Activated T-helper 17 cell treated with anti-CD3 and anti-CD28 coated beads, Interleukin-2, amount 50 U/mL, for 72 hours (primary cell): ENCODE data around the gene CFAP57. TPM values are rescaled to one million over a fixed set of nuclear protein-coding genes. Genes with fewer than 3 reads are reported as not detected.
"Not testable (repeated sequence)": the region's sequence is repeated elsewhere in the genome, so short reads cannot be mapped to it uniquely, and the experiment has no call there.

Source experiments
- ATAC-seq: fragments of 150-1000 bp; cut with Tn5 transposase; replicated peaks from 2 replicates; pipeline ENCODE4 v1.10.0; 2021; ENCODE audit warnings: mild to moderate bottlenecking, moderate library complexity
- H3K27ac Mint-ChIP-seq: one replicate; pipeline ENCODE4 v1.8.0; 2022; ENCODE audit warnings: mixed read lengths
- H3K27me3 Mint-ChIP-seq: one replicate; pipeline ENCODE4 v1.8.0; 2022; ENCODE audit warnings: mixed read lengths
- H3K36me3 Mint-ChIP-seq: one replicate; pipeline ENCODE4 v1.8.0; 2022; ENCODE audit warnings: low read depth, mild to moderate bottlenecking, mixed read lengths
- H3K4me1 Mint-ChIP-seq: one replicate; pipeline ENCODE4 v1.8.0; 2022; ENCODE audit warnings: mixed read lengths
- H3K4me3 Mint-ChIP-seq: one replicate; pipeline ENCODE4 v1.8.0; 2022; ENCODE audit warnings: mild to moderate bottlenecking, mixed read lengths
- H3K9me3 Mint-ChIP-seq: one replicate; pipeline ENCODE4 v1.8.0; 2022; ENCODE audit warnings: mixed read lengths
- total RNA-seq, 2 donors: library from RNA; stranded (reverse); gene quantifications; one replicate each; pipeline ENCODE4 v1.2.3, GENCODE V29; 2022

CFAP57 gene
- total RNA-seq = under 1 TPM; 0.06 to 0.74 TPM

DNA sequence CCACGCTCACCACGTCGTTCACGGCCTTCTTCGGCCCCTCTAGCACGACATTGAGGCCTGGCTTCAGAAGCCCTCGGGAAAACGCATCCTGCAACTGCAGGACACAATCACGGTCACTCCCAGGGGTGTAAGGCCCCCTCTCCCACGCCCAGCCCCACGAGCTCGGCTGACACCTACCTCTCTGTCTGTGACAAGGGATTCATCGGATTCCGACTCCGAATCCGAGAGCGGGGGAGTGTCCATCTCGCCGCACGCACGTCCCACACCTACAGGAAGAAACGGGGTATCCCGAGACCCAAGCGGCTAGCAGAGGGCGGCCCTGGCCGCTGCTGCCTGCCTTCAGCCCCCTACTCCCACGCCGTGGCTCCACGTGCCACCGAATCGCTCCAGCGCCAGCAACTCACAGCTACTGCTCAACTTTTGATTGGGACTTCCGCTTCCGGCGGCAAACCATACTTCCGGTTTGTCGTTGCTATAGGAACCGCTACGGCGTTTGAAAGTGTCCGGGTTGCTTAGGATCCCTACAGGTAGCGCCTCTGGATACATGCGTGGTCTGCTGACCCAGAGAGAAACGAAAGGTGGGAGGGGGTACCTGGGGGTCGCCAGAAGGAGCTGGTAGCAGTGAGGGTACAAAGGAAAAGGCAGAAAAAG is at the start of gene CFAP57, which contains the start of gene EBNA1BP2:
Gene CFAP57 (plus strand): TSS at position 455 of the 651 bp plus-strand sequence. CDS start 424 bp downstream, outside the sequence.
Gene EBNA1BP2 (minus strand): TSS at position 415 of the 651 bp plus-strand sequence. CDS start 172 bp downstream, at position 243.
- Mint-ChIP-seq H3K36me3 (peaks cover 52% of the 10 kb centered on the region), H3K27me3 (peaks cover 12% of the 10 kb centered on the region), H3K4me1 (peaks cover 20% of the 10 kb centered on the region), H3K27ac (peak within 1 kb of the TSS; percentile 96), H3K4me3 (peak within 1 kb of the TSS; percentile 99), H3K9me3 (no peaks in the 10 kb centered on the region)
- peak; percentile 95 for ATAC-seq

DNA sequence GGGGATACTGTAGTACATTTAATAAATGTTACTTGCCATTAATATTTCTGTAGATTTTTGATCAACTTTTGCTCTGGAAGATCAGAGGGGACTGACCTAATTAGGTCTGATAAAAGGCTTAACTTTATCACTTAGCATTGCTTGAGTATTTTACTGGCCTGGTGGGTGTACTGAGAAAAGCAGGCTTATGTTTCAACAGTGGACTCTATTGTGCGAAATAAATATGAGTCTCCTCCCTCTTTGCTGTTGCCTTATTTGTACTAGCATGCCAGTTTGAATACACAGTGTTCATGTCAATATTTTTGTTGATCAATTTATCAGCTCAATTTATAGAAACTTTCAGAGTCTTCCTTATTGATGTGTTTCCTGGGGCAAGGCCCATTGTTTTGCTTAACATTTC is 49.1 kb upstream of the CFAP57 start:
- no peaks in the 10 kb centered on the region for H3K9me3 Mint-ChIP-seq
- peaks cover 19% of the 10 kb centered on the region for H3K27me3 Mint-ChIP-seq

DNA sequence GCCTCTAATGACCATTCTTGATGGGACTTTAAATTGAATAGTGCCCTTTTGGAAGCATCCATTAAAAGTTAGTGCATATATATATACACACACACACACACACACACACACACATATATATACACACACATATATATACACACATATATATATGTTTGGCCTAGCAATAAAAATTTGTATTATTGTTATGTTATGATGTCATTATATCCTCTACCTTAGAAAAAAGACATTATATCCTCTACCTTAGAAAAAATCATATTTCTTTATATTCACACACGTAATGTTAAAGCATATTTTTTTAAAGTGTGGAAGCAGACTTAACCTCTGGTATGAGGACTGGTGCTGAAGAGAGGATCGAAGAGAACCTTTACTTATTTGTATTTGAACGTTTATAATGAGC is 43.3 kb upstream of the CFAP57 start:
- peaks cover 26% of the 10 kb centered on the region for H3K27me3 Mint-ChIP-seq
- no peaks in the 10 kb centered on the region for H3K36me3 Mint-ChIP-seq
- no peak overlapping the region for H3K27ac Mint-ChIP-seq
- H3K9me3 Mint-ChIP-seq = no peaks in the 10 kb centered on the region
- no peak overlapping the region for H3K4me3 Mint-ChIP-seq
- no peaks in the 10 kb centered on the region for H3K4me1 Mint-ChIP-seq
- no peak for ATAC-seq

More for the DNA sequence above, 49.1 kb upstream of the CFAP57 start:
- no peaks in the 10 kb centered on the region for H3K36me3 Mint-ChIP-seq
- ATAC-seq = no peak
- H3K4me1 Mint-ChIP-seq = no peaks in the 10 kb centered on the region
- H3K27ac Mint-ChIP-seq = no peak overlapping the region
- H3K4me3 Mint-ChIP-seq = no peak overlapping the region

DNA sequence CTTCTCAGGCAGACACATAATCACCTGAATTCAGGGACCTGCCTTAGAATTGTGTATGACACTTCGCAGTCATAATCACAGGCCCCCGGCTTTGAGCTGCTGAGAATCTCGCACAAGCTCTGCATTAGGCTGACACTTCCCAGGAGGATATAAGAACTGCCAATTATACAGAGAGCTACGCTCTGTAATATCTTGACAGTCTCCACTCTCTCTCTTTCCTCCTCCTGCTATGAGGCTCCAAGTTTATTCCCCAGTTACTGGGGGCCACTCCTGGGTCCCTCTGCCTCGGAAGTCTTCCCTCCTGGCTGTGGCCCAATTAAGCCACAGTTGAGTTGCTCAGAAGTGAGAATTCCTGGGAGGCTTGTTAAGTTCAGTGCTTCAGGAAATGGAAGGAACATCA is 42.7 kb upstream of the CFAP57 start:
- Mint-ChIP-seq H3K4me1 (no peaks in the 10 kb centered on the region), H3K9me3 (no peaks in the 10 kb centered on the region), H3K27ac (no peak overlapping the region), H3K27me3 (peaks cover 26% of the 10 kb centered on the region), H3K36me3 (no peaks in the 10 kb centered on the region), H3K4me3 (no peak overlapping the region)
- no peak for ATAC-seq

- no peaks in the 10 kb centered on the region for H3K9me3 Mint-ChIP-seq
- H3K4me1 Mint-ChIP-seq = no peaks in the 10 kb centered on the region
- H3K27me3 Mint-ChIP-seq = peaks cover 28% of the 10 kb centered on the region
- ATAC-seq = no peak
- H3K36me3 Mint-ChIP-seq = no peaks in the 10 kb centered on the region
- H3K27ac Mint-ChIP-seq = no peak overlapping the region
- no peak overlapping the region for H3K4me3 Mint-ChIP-seq
Measured at GRCh38 chr1:43134068-43134467, 38.1 kb upstream of the CFAP57 start.

DNA sequence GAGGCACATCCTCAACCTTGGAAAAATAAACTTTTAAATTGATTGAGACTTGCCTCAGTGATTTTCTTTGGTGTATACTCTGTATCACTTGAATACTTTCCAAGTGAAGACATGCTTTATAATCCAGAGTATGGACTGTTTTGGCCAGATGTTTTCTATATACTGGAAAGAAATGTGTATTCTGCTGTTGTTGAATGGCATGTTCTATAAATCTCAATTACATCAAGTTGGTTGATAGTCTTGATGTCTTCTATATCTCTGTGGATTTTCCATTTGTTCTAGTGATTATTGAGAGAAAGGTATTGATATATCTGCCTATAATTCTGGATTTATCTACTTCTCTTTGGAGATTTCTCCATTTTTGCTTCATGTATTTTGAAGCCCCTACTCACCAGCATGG is 37.5 kb upstream of the CFAP57 start:
- Mint-ChIP-seq H3K27ac (no peak overlapping the region), H3K4me1 (no peaks in the 10 kb centered on the region), H3K9me3 (peaks cover 4% of the 10 kb centered on the region), H3K27me3 (peaks cover 32% of the 10 kb centered on the region), H3K4me3 (no peak overlapping the region), H3K36me3 (no peaks in the 10 kb centered on the region)
- no peak for ATAC-seq

- ATAC-seq = no peak
- no peak overlapping the region for H3K27ac Mint-ChIP-seq
- H3K4me1 Mint-ChIP-seq = no peaks in the 10 kb centered on the region
- no peak overlapping the region for H3K4me3 Mint-ChIP-seq
- peaks cover 5% of the 10 kb centered on the region for H3K9me3 Mint-ChIP-seq
- H3K27me3 Mint-ChIP-seq = peaks cover 26% of the 10 kb centered on the region
- no peaks in the 10 kb centered on the region for H3K36me3 Mint-ChIP-seq
Measured at GRCh38 chr1:43135857-43136781, 36.0 kb upstream of the CFAP57 start.

- ATAC-seq = no peak
- Mint-ChIP-seq H3K9me3 (peaks cover 5% of the 10 kb centered on the region), H3K36me3 (no peaks in the 10 kb centered on the region), H3K4me1 (no peaks in the 10 kb centered on the region), H3K27me3 (peaks cover 26% of the 10 kb centered on the region), H3K27ac (no peak overlapping the region), H3K4me3 (no peak overlapping the region)
Measured at GRCh38 chr1:43137445-43138052, 34.6 kb upstream of the CFAP57 start.

DNA sequence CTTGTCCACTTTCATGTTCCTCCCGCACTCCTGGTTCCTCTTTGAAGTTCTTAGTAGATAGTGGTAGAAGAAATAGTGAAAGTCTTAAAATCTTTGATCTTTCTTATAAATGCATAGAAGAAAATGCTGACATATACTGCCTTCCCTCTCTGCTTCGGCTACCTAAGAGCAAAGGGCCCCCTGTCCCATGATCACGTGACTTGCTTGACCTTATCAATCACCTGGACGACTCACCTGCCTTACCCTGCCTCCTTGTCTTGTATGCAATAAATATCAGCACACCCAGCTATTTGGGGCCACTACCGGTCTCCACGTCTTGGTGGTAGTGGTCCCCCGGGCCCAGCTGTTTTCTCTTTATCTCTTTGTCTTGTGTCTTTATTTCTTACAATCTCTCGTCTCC is 32.8 kb upstream of the CFAP57 start:
- not testable (repeated sequence) for H3K4me3 Mint-ChIP-seq, ATAC-seq, H3K9me3 Mint-ChIP-seq, H3K36me3 Mint-ChIP-seq, H3K27ac Mint-ChIP-seq, H3K4me1 Mint-ChIP-seq
- H3K27me3 Mint-ChIP-seq = peaks cover 39% of the 10 kb centered on the region

- Mint-ChIP-seq H3K36me3 (no peaks in the 10 kb centered on the region), H3K4me3 (no peak overlapping the region), H3K9me3 (peaks cover 5% of the 10 kb centered on the region), H3K27ac (no peak overlapping the region), H3K27me3 (peaks cover 43% of the 10 kb centered on the region), H3K4me1 (no peaks in the 10 kb centered on the region)
- no peak for ATAC-seq
Measured at GRCh38 chr1:43140010-43140409, 32.1 kb upstream of the CFAP57 start.

DNA sequence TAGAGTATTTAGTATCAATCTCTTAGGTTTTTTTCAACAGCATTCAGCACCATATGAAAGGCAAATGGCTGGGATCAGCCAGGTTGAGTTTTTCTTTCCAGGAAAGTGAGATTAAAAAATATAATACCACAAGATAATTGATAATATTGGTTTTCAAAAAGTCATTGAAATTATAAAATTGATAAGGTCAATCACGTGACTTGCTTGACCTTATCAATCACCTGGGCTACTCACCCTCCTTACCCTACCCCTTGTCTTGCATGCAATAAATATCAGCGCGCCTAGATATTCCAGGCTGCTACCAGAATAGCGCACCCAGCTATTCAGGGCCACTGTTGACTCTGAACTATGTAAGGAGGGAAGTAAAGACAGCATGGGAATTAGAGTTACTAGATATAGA is 31.5 kb upstream of the CFAP57 start:
- Mint-ChIP-seq H3K27ac (no peak overlapping the region), H3K9me3 (peaks cover 5% of the 10 kb centered on the region), H3K27me3 (peaks cover 47% of the 10 kb centered on the region), H3K36me3 (no peaks in the 10 kb centered on the region), H3K4me3 (no peak overlapping the region), H3K4me1 (no peaks in the 10 kb centered on the region)
- no peak for ATAC-seq

DNA sequence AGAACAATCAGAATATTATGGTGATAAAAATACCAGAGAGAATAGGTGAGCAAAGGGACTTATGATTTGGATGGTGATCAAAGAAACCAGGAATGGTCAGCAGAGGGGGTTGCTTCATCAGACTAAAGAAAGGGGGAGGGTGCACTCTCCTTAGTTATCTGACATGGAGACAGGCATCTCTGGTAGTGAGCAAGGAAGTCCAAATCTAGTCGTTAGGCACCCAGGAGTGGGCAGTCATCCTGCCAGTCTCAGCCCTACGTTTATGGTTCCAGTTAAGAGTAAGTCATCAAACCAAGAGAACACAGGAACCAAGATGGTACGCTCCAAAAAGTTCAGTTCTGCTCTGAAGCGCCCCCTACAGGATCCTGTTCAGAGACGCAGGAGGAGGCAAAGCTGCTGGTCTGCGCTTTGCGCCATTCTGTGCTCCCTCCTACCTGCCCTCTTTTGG is 28.7 kb upstream of the CFAP57 start:
- H3K27me3 Mint-ChIP-seq = peaks cover 51% of the 10 kb centered on the region
- no peak overlapping the region for H3K4me3 Mint-ChIP-seq
- no peak for ATAC-seq
- no peaks in the 10 kb centered on the region for H3K36me3 Mint-ChIP-seq
- H3K27ac Mint-ChIP-seq = no peak overlapping the region
- no peaks in the 10 kb centered on the region for H3K4me1 Mint-ChIP-seq
- peaks cover 5% of the 10 kb centered on the region for H3K9me3 Mint-ChIP-seq

DNA sequence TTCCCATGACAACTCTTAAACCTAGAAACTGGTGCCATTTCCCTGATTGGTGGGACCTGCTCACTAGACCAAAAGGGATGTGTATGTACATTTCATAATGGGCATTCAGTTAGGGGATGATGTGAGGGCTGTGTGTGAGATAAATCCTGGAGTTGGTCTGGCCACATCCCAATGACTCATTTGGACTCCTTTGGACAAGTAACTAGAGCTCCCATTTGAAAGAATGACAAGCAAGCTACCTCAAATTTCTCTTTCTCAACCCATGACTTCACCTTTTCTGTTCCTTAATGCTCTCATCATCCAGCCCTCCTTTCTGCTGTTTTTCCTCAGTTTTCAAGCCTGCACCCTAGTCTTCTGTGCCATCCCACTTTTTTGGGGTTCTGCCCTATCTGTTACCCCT is 27.9 kb upstream of the CFAP57 start:
- Mint-ChIP-seq H3K27me3 (peaks cover 59% of the 10 kb centered on the region), H3K36me3 (no peaks in the 10 kb centered on the region), H3K9me3 (peaks cover 5% of the 10 kb centered on the region), H3K4me1 (no peaks in the 10 kb centered on the region), H3K4me3 (no peak overlapping the region), H3K27ac (no peak overlapping the region)
- no peak for ATAC-seq

DNA sequence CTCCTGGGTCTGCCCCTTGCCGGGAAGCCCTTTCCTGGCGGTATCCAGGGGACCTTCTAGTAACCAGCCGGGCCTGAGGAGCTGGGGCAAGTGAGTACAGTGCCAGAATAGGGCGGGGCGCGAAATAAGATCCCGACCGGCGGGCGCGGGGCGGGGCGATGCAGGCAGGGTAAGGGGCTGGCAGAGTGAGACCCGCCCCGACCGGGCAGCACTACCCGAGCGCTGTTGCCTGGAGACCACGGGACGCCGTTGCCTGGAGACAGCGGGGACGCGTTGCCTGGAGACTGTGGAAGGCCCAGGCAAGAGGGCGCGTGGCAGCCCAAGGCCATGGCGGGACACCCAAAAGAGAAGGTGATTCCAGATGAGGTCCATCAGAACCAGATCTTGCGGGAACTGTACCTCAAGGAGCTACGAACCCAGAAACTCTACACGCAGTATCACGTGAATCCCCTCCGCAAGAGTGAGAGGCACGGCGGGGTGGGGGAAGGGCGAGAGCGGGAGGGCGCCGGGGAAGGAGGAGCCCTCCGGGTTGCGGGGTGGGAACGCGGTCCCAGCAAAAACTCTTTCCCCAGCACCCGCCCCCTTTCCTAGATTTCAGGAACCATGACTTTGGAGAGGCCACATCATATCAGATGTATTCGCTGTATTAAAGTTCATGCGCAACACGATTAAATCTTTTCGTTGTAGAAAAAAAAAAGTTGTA is 24.4 kb upstream of the CFAP57 start:
- Mint-ChIP-seq H3K36me3 (no peaks in the 10 kb centered on the region), H3K4me1 (no peaks in the 10 kb centered on the region), H3K4me3 (no peak overlapping the region), H3K27me3 (peaks cover 66% of the 10 kb centered on the region), H3K27ac (no peak overlapping the region), H3K9me3 (no peaks in the 10 kb centered on the region)
- no peak for ATAC-seq
